Glutamatergic neuron (in vitro differentiated cells): ENCODE data around the gene GALNS. TPM values are rescaled to one million over a fixed set of nuclear protein-coding genes. Genes with fewer than 3 reads are reported as not detected.

Source experiments
- DNase-seq: peaks from one replicate; pipeline ENCODE4 v3.0.0; 2022
- H3K27ac Mint-ChIP-seq: one replicate; pipeline ENCODE4 v1.8.0; 2020; ENCODE audit warnings: mild to moderate bottlenecking, mixed read lengths, inconsistent platforms; ENCODE audit not compliant: unreplicated experiment
- H3K27me3 Mint-ChIP-seq: one replicate; pipeline ENCODE4 v1.8.0; 2020; ENCODE audit warnings: mild to moderate bottlenecking, moderate library complexity, mixed read lengths, inconsistent platforms; ENCODE audit not compliant: unreplicated experiment
- H3K36me3 Mint-ChIP-seq: one replicate; pipeline ENCODE4 v1.8.0; 2020; ENCODE audit warnings: mild to moderate bottlenecking, mixed read lengths, inconsistent platforms; ENCODE audit not compliant: unreplicated experiment
- H3K4me1 Mint-ChIP-seq: one replicate; pipeline ENCODE4 v1.8.0; 2020; ENCODE audit warnings: mild to moderate bottlenecking, low read depth, mixed read lengths, inconsistent platforms; ENCODE audit not compliant: unreplicated experiment
- H3K4me3 Mint-ChIP-seq: one replicate; pipeline ENCODE4 v1.8.0; 2020; ENCODE audit warnings: mild to moderate bottlenecking, mixed read lengths, inconsistent platforms; ENCODE audit not compliant: unreplicated experiment
- H3K9me3 Mint-ChIP-seq: one replicate; pipeline ENCODE4 v1.8.0; 2020; ENCODE audit warnings: mild to moderate bottlenecking, moderate library complexity, mixed read lengths, inconsistent platforms; ENCODE audit not compliant: unreplicated experiment
- CTCF ChIP-seq: fragments of 200-600 bp; sonication (generic); IDR thresholded peaks from one replicate; pipeline ENCODE4 v1.5.0; 2021; ENCODE audit not compliant: partially characterized antibody, unreplicated experiment
- total RNA-seq: library from RNA; stranded (reverse); fragmentation: NEBNext Ultra II Directional; extraction: Animal tissue kit (Norgen Biotek cat#: 25700); gene quantifications from one replicate; pipeline ENCODE4 v1.2.1, GENCODE V29; 2021; ENCODE audit not compliant: unreplicated experiment

The GALNS gene
- total RNA-seq, 1 donor from 2014 or later, result 31.7 TPM

GRCh38 chr16:88800277-88800592, 56.5 kb downstream of the GALNS start:
- DNase-seq, result no peak
- H3K4me3 Mint-ChIP-seq, result peak overlapping the region; percentile 5
- H3K27me3 Mint-ChIP-seq, result peaks cover 1% of the 10 kb centered on the region
- H3K36me3 Mint-ChIP-seq, result no peaks in the 10 kb centered on the region
- H3K4me1 Mint-ChIP-seq, result no peaks in the 10 kb centered on the region
- H3K9me3 Mint-ChIP-seq, result peaks cover 2% of the 10 kb centered on the region
- H3K27ac Mint-ChIP-seq, result no peak overlapping the region
- TF ChIP-seq CTCF, result no peak

- H3K27me3 Mint-ChIP-seq, result peaks cover 1% of the 10 kb centered on the region
- no peak overlapping the region for H3K4me3 Mint-ChIP-seq
- no peak overlapping the region for H3K27ac Mint-ChIP-seq
- no peaks in the 10 kb centered on the region for H3K36me3 Mint-ChIP-seq
- no peaks in the 10 kb centered on the region for H3K4me1 Mint-ChIP-seq
- no peak for DNase-seq
- no peak for TF ChIP-seq CTCF
- peaks cover 2% of the 10 kb centered on the region for H3K9me3 Mint-ChIP-seq
Measured at GRCh38 chr16:88799569-88800276, 57.0 kb downstream of the GALNS start.

- TF ChIP-seq CTCF, result no peak
- Mint-ChIP-seq H3K27me3 (peaks cover 1% of the 10 kb centered on the region), H3K27ac (no peak overlapping the region), H3K36me3 (no peaks in the 10 kb centered on the region), H3K4me1 (no peaks in the 10 kb centered on the region), H3K9me3 (peaks cover 2% of the 10 kb centered on the region), H3K4me3 (no peak overlapping the region)
- DNase-seq, result no peak
Measured at GRCh38 chr16:88798772-88799455, 57.8 kb downstream of the GALNS start.

GRCh38 chr16:88798073-88798472, 58.7 kb downstream of the GALNS start:
- Mint-ChIP-seq H3K27me3 (peaks cover 1% of the 10 kb centered on the region), H3K36me3 (no peaks in the 10 kb centered on the region), H3K9me3 (peaks cover 2% of the 10 kb centered on the region), H3K27ac (no peak overlapping the region), H3K4me3 (no peak overlapping the region), H3K4me1 (no peaks in the 10 kb centered on the region)
- no peak for DNase-seq
- no peak for TF ChIP-seq CTCF

GRCh38 chr16:88796278-88796677, 60.5 kb downstream of the GALNS start:
- H3K27ac Mint-ChIP-seq, result no peak overlapping the region
- no peak for DNase-seq
- H3K4me1 Mint-ChIP-seq, result peaks cover 4% of the 10 kb centered on the region
- H3K9me3 Mint-ChIP-seq, result peaks cover 2% of the 10 kb centered on the region
- no peak overlapping the region for H3K4me3 Mint-ChIP-seq
- no peaks in the 10 kb centered on the region for H3K36me3 Mint-ChIP-seq
- TF ChIP-seq CTCF, result no peak
- H3K27me3 Mint-ChIP-seq, result peaks cover 4% of the 10 kb centered on the region
